BJ (cell line): ENCODE data around the gene MIOX. TPM values are rescaled to one million over a fixed set of nuclear protein-coding genes. Genes with fewer than 3 reads are reported as not detected.

Experiments used
- CTCF ChIA-PET: fragments of 350-600 bp; formaldehyde crosslinking; extraction: SDS; loops from one replicate; lab custom pipeline; 2021; ENCODE audit warnings: antibody characterized with exemption, inconsistent platforms; lab: Yijun Ruan, JAX
- POLR2A ChIA-PET: fragments of 300-600 bp; sonication (Branson Sonifier 250); formaldehyde crosslinking; extraction: SDS; loops from one replicate; lab custom pipeline; 2021; ENCODE audit warnings: antibody characterized with exemption; lab: Charles Lee
- DNase-seq: peaks from one replicate; pipeline ENCODE4 v3.0.0-alpha.2; 2011; ENCODE audit warnings: low read depth
- H3K27me3 ChIP-seq: 2 replicates; pipeline ENCODE4 v1.6.0; 2011; ENCODE audit warnings: low read length; ENCODE audit not compliant: control insufficient read depth, insufficient read depth
- H3K36me3 ChIP-seq: 2 replicates; pipeline ENCODE4 v1.5.1; 2011; ENCODE audit warnings: low read length; ENCODE audit not compliant: control insufficient read depth, insufficient read depth
- H3K4me3 ChIP-seq: 2 replicates; pipeline ENCODE4 v1.5.1; 2011; ENCODE audit warnings: low read depth, mild to moderate bottlenecking, control low read depth, low read length
- CTCF ChIP-seq: IDR thresholded peaks from 2 replicates; pipeline ENCODE4 v1.5.1; 2011; ENCODE audit warnings: low read depth, mild to moderate bottlenecking, control low read depth, inconsistent platforms, low read length, moderate library complexity; ENCODE audit not compliant: insufficient read depth
- polyA plus RNA-seq: library from polyadenylated mRNA; depleted of rRNA; stranded (reverse); fragments of >200 nt; gene quantifications from 2 replicates; pipeline ENCODE4 v1.2.3, GENCODE V29; 2011

Gene MIOX
- polyA plus RNA-seq, 1 experiment: 0.20 TPM

- TF ChIP-seq CTCF: no peak
- DNase-seq: no peak
- no peaks in the 10 kb centered on the region for H3K27me3 ChIP-seq
- CTCF ChIA-PET: interaction anchor here (1.2 kb wide), 1 partner anchor 56 kb away, joined by 3 read pairs; the partner anchor contains the start of gene SCO2
- POLR2A ChIA-PET: no interaction called here
- peaks cover 34% of the 10 kb centered on the region for H3K36me3 ChIP-seq
- no peak overlapping the region for H3K4me3 ChIP-seq
Observed at GRCh38 chr22:50469377-50470305, 17.0 kb upstream of the MIOX start.

DNA sequence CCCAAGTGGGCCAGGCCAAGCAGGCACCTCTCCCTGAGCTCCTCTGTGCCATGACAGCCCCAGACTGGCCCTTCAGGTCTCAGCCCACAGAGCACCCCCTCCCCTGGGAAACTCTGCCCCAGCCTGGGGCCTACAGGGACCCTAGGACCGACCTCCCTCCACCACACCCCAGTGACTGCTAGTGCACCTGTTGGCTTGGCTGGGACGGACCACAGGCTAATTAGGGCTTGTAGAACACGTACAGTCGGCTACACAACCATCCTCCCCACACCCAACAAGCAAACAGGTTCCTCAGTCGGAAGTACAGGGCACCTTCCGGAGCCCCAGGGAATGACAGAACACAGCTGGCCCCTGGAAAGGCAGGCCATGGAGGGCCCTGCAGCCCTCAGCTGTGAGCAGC, 16.2 kb upstream of the MIOX start:
- H3K27me3 ChIP-seq: no peaks in the 10 kb centered on the region
- POLR2A ChIA-PET: no interaction called here
- H3K4me3 ChIP-seq: no peak overlapping the region
- no peak for DNase-seq
- H3K36me3 ChIP-seq: peaks cover 26% of the 10 kb centered on the region
- TF ChIP-seq CTCF: no peak
- CTCF ChIA-PET: interaction anchor here (1.2 kb wide), 1 partner anchor 55 kb away, joined by 3 read pairs; the partner anchor contains the start of gene SCO2

DNA sequence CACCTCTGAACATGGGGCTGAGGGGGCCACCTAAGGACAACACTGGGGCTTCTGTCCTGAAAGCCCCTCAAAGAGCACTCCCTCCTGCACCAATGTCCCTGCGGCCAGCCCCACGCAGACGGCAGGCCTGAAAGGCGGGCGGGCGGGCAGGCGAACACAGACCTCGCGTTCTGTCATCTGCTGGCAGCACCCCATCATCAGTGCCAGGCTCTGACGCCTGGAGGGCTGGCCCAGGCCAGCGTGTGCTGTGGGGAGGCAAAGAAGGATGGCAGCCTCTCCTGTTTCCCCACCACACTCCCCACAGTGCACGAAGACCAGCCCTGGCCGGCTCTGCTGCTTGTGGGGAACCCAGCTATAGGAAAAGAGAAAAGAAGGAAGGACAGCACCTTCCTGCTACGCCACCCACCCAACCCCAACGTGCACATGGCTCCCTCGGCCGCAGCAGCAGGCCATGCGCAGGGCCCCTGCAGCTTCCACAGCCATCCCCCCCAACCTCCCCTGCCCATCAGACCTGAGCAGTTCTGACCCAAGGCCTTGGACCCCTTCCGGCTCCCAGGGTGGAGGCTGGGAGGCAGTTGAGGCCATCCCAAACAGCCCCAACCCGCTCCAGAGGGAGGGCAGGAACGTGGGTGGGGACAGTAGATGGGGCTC, 15.3 kb upstream of the MIOX start:
- Histone ChIP-seq H3K27me3 (no peaks in the 10 kb centered on the region), H3K36me3 (peaks cover 18% of the 10 kb centered on the region), H3K4me3 (no peak overlapping the region)
- no peak for DNase-seq
- CTCF ChIA-PET: interaction anchor here (0.6 to 2.3 kb wide), 3 partner anchors 13 to 56 kb away, joined by 3 to 6 read pairs (median 3); no protein-coding TSS in a partner anchor
- POLR2A ChIA-PET: no interaction called here
- TF ChIP-seq CTCF: no peak

DNA sequence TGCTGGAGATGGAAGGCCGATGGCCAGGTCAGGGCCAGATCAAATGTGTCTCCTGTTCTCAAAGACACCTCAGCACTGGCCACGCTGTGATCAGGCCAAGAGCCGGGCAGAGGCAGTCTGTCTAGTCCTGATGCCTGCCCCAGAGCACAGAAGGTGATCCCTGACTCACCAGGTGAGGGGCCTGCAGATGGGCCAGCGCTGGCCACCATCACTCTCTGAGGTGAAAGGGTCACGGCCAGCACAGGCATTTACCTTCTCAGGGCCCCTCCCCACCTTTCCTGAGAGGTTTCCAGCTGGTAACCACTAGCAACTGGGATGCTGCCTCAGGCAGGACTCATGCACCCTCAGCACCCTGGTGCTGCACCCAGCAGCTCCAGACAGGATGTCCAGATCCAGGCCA, 14.7 kb upstream of the MIOX start:
- no peak overlapping the region for H3K4me3 ChIP-seq
- H3K36me3 ChIP-seq: peaks cover 12% of the 10 kb centered on the region
- CTCF ChIA-PET: interaction anchor here (0.6 to 2.3 kb wide), 4 partner anchors 13 to 1195 kb away, joined by 3 to 6 read pairs (median 3); no protein-coding TSS in a partner anchor
- H3K27me3 ChIP-seq: no peaks in the 10 kb centered on the region
- POLR2A ChIA-PET: no interaction called here
- no peak for TF ChIP-seq CTCF
- DNase-seq: no peak

- peak; percentile 40; the same call in 1 of the 2 replicates for TF ChIP-seq CTCF
- CTCF ChIA-PET: interaction anchor here (1.0 to 2.3 kb wide), 2 partner anchors 14 to 16 kb away, joined by 3 to 6 read pairs; no protein-coding TSS in a partner anchor
- Histone ChIP-seq H3K4me3 (no peak overlapping the region), H3K27me3 (no peaks in the 10 kb centered on the region), H3K36me3 (peaks cover 5% of the 10 kb centered on the region)
- no peak for DNase-seq
- POLR2A ChIA-PET: no interaction called here
Observed at GRCh38 chr22:50473088-50473487, 13.6 kb upstream of the MIOX start.
